Activated CD8-positive, alpha-beta memory T cell treated with anti-CD3 and anti-CD28 coated beads for 24 hours (primary cell): ENCODE measurements around the gene UBL4B.

ENCODE experiments used
- DNase-seq: peaks from one replicate; pipeline ENCODE4 v3.0.0-alpha.2; 2020

UBL4B gene

GRCh38 chr1:110085671-110086070 lies 26.6 kb upstream of the UBL4B start:
- no peak for DNase-seq

DNA sequence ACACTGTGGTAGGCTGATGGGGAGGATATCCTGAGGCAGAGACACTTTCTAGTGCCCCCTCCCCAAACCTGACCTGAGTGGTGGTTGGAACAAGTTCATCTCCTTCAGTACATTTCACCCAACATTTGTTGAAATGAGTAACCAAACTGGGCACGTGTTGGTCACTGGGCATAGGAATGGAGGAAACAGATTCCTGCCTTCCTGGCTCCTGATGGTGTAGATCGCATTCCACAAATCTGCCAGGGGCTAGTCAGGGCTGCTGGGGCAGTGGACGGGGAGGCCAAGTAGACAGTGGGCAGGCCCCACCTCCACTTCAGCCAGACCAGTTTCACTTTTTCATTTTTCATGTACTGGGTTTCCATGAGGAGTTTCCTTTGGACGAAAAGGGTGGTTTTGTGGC lies 25.3 kb upstream of the UBL4B start:
- DNase-seq = no peak

DNA sequence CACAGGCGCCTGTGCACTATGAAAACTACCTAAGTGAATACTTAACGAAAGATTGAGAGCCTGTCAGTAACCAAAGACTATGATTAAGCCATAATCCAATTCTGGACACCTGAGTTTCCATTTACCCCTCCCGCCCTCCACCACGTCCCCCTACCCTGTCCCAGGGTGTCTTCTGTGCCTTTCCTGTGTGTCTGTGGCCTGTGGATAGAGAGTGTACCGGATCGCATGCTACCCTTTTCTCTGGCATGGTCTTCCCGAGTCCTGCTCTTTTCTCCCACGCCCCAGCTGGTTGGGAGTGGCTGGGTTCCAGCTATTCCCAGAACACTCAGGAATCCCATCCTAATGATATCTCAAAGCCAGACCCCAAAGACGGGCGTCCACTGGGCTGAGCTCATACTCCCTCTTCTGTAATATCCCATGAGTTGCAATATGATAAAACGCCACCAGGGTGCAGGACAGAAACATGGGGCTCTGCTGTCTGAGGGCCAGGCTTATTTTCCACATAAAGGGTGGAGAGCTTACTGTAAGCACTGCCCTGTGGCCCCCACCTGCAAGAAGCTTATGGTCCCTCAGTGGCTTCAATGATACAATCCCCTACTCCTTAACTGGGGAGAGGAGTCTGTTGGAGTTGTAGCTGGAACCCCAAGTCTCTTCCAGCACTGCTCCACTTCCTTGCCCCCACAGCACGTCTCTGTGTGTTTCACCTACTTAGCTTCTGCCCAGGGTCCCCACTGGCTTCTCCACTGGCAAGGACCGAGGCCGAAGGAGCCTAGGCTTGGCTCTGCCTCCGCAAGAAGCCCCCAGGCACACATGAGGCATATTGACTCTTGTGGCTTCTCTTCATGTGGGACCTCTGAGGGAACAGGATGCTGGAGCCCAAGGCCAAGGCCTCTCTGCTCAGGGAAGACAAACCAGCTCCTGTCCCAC lies 24.2 kb upstream of the UBL4B start:
- peak; percentile 72 for DNase-seq

GRCh38 chr1:110088739-110089316 lies 23.4 kb upstream of the UBL4B start:
- DNase-seq = no peak

DNA sequence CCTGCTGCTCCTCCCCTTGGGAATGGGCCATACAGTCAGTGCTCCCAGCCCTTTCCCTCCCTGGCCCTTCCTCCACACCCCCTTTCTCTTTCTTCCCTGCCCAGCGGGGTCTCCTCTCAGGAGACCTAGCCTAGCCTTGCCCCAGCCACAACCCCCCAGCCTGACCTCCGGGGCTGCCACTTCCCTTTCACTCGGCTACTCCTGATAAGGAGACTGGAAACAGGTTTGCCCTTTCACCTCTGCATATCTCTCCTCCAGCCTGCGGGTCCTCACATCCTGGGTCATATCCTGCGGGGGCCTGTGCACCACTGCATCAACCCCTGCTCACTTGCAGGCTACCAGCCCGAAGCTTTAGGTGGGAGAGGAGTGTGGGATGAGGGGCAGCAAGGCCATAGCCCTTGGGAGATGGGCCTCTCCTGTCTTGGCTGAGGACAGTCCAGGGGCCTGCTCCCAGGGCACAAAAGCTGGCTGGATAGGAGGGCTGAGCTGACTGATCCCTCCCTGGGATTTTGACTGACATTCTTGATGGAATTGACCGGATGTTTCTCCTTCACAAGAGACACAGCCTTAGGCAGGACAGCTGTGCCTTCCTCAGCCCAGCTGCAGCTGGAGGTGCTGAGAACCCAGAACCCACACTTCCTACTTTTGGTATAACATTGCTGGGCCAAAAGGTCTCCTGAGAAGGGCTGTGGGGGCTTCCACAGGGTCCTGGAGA lies 22.5 kb upstream of the UBL4B start:
- no peak for DNase-seq

- no peak for DNase-seq
These were observed 20.9 kb upstream of the UBL4B start for GRCh38 chr1:110091381-110091780.

GRCh38 chr1:110091791-110092190 lies 20.5 kb upstream of the UBL4B start:
- DNase-seq = no peak

- DNase-seq = no peak
These were observed 19.3 kb upstream of the UBL4B start for GRCh38 chr1:110092991-110093390.

DNA sequence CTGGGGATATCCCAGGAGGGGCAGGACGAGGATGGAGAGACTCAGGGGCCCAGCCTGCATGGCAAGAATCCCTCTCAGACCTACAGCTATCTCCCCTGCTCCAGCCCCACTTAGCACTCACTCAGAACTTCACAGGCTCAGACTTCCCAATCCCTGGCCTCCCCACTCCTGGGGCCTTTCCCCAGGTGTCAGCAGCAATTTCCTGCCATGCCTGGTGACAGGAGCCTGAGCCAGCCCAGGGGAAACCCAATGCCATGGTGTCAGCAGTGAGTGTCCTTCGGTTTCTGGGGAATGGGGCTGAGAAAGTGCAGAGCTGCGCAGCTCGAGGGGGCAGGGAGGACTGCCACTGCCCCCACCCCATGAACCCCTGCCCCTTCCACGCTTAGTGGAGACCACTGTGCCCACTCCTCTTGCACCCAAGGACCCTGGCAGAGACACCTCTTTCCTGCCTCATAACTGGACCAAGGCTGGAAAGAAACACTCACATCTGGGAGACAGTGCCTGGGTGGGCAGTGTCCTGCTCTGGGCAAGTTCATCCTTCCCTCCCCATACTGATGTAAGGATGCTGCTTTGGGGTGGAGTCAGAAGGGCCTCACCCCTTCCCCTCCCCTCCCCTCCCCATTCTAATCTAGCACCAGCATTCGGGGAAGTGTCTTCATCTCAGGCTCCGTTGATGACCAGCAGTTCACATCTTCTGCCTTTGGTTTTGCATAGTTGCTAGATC lies 17.1 kb upstream of the UBL4B start:
- DNase-seq = no peak

DNA sequence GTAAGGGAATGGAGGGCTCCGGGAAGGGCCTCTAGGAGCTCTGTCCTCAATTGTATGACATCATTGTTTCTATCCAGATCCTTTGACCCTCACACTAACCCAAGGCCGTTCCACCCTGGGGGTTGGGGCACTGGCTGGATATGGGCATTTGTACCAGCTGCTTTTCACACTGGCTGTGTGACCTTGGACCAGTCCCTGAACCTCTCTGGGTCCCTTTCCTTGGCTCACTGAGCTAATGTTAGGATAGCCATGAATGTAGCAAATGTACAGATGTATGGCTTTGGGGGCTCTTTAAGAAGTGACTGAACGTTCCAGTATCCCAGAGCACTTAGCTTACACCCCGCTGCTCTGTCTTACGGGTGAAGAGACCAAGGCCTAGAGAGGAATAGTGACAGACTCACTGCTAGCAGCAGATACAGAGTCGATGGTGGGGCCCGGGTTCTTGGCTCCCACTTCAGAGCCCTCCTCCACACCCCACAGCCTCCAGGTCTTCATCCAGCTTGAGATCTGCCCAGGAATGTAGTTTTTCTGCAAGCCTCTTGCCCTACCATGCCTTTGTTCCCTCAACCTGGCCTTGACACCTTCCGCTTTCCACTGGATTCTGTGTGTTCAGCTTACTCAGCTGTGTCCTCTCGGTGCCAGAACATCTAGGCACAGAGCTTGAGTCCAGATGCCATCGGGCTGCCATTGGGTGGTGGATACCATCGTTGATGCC lies 14.6 kb upstream of the UBL4B start:
- no peak for DNase-seq

DNA sequence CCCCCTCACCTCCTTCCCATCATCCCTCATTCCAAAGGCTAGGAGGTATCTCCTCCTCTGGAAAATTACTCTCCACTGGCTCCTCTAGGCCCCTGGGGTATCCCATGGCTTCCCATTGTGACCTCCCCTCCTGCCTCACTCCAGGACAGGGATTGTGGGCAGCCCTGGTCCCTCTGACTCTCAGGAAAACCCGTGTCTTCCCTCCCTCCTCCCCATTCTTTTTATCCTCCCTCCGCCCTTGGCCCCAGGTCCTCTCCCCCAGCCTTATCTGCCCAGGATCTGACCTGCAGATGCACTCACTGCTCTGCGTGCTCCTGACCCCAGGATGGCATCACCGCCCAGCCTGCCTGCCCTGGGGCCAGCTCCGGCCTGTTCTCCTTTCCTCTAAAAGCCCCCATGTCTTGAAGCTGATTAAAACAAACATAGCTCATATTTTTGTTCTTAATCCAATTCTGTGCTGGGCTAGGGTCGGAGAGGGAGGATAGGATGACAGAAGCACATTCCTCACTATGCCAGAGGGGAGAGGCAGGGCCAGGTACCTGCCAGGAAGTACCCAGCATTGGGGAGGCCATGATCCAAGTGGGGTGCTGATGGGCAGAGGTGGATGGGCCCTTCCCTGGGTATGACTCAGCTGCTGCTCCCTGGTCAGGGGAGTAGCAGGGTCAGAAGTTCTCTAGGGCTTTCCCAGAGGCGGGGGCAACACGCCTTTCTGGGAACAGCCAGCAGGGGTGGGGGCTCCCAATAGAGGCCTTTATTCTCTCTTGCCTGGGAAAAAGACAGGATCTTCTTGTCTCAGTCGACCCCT lies 13.8 kb upstream of the UBL4B start:
- no peak for DNase-seq

DNA sequence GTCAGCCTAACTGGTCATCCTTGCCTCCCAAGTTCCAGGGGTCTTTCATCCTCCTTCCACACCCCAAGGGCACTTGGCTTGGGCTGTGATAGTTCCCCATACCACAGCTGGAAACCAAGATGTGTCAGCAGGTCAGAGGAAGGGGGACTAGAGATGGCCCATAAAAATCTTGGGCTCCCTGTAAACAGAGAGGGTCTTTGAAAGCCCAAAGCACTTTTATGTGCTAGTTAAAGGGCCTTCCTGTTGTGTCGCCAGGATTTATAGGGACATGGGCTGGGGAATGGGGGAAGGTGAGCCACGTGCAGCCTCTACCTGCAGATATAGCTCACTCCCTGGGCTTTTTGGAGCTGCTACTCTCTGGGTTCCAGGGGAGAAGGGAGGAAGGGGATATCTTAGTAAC lies 11.9 kb upstream of the UBL4B start:
- DNase-seq = no peak

DNA sequence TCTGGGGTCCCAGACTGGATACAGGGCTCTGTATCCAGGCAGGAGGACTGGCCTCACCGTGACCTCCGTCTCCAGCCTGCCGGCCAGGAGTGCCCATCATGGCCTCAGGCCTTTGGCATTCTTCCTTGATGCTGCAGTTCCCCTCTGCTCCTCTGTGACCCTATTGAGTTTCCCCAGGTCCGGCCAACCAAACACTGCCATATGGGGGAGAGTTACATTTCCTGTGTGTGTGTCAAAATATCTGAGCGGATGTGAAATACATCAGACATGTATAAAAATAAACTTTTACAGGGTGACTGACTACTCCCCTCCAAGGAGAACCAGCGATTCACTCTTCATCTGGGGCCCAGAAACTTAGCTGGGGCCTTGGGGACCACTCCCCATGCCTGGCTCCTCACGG lies 10.2 kb upstream of the UBL4B start:
- no peak for DNase-seq

GRCh38 chr1:110106013-110106941 lies 6.0 kb upstream of the UBL4B start:
- DNase-seq = peak; percentile 83

- DNase-seq = no peak
These were observed 4.3 kb upstream of the UBL4B start for GRCh38 chr1:110107867-110108469.

GRCh38 chr1:110111081-110111480 lies 1.2 kb upstream of the UBL4B start:
- DNase-seq = no peak

DNA sequence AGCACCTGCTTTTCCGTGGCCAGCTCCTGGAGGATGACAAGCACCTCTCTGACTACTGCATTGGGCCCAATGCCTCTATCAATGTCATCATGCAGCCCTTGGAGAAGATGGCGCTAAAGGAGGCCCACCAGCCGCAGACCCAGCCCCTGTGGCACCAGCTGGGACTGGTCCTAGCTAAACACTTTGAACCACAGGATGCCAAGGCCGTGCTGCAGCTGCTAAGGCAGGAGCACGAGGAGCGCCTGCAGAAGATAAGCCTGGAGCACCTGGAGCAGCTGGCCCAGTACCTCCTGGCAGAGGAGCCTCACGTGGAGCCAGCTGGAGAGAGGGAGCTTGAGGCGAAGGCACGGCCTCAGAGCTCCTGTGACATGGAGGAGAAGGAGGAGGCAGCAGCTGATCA lies 413 bp downstream of the UBL4B start:
- DNase-seq = no peak

DNA sequence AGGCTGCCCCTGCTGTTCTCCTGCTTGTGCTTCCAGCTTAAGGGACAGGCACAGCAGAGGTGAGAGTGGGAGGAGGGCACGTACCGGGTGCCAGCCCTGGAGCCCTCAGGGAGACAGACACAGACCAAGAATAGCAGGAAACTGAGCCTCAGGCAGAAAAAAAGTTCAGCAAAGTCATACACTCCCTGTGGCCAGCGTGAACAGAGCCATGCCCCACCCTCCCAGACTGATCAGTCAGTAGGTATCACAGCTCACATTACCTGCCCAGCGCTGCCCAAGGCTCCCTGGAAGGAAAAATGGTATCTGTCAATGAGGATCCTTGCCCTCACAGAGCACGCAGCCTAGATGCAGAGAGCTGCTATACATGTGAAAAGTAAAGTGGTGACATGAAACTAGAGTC lies 1.3 kb downstream of the UBL4B start:
- no peak for DNase-seq

GRCh38 chr1:110114173-110114572 lies 1.9 kb downstream of the UBL4B start:
- no peak for DNase-seq

- no peak for DNase-seq
These were observed 2.5 kb downstream of the UBL4B start for GRCh38 chr1:110114784-110115183.
